Ishikawa (cell line): ENCODE data around the gene DSP.

Experiments
- CEBPB ChIP-seq: IDR thresholded peaks from 2 replicates; pipeline ENCODE4 v1.6.1; 2012
- CREB1 ChIP-seq: IDR thresholded peaks from 2 replicates; pipeline ENCODE4 v1.6.1; 2012; ENCODE audit warnings: low read depth
- EGR1 ChIP-seq: IDR thresholded peaks from 2 replicates; pipeline ENCODE4 v1.6.1; 2012
- EP300 ChIP-seq: IDR thresholded peaks from 2 replicates; pipeline ENCODE4 v1.6.1; 2012; ENCODE audit warnings: borderline replicate concordance
- FOXM1 ChIP-seq: IDR thresholded peaks from 2 replicates; pipeline ENCODE4 v1.6.1; 2012; ENCODE audit warnings: low read depth, borderline replicate concordance
- MAX ChIP-seq: IDR thresholded peaks from 2 replicates; pipeline ENCODE4 v1.6.1; 2012
- NFIC ChIP-seq: IDR thresholded peaks from 2 replicates; pipeline ENCODE4 v1.6.1; 2012
- RAD21 ChIP-seq: IDR thresholded peaks from 2 replicates; pipeline ENCODE4 v1.6.1; 2012; ENCODE audit warnings: low read depth
- REST ChIP-seq: IDR thresholded peaks from 2 replicates; pipeline ENCODE4 v1.6.1; 2012; ENCODE audit warnings: low read depth, mild to moderate bottlenecking
- TAF1 ChIP-seq: IDR thresholded peaks from 2 replicates; pipeline ENCODE4 v1.6.1; 2012; ENCODE audit warnings: low read depth, mild to moderate bottlenecking
- TCF12 ChIP-seq: IDR thresholded peaks from 2 replicates; pipeline ENCODE4 v1.6.1; 2012; ENCODE audit warnings: low read depth
- TEAD4 ChIP-seq: IDR thresholded peaks from 2 replicates; pipeline ENCODE4 v1.6.1; 2012
- YY1 ChIP-seq: IDR thresholded peaks from 2 replicates; pipeline ENCODE4 v1.6.1; 2012; ENCODE audit warnings: low read depth
- ZBTB7A ChIP-seq: IDR thresholded peaks from 2 replicates; pipeline ENCODE4 v1.6.1; 2012; ENCODE audit warnings: low read depth
- TF ChIP-seq, protein P1 (sequence below): IDR thresholded peaks from 2 replicates; pipeline ENCODE4 v1.6.1; 2012

Gene DSP

GRCh38 chr6:7500752-7501282 is 40.7 kb upstream of the DSP start:
- TF ChIP-seq NFIC (no peak), RAD21 (no peak), REST (no peak), ZBTB7A (no peak), TAF1 (no peak)

DNA sequence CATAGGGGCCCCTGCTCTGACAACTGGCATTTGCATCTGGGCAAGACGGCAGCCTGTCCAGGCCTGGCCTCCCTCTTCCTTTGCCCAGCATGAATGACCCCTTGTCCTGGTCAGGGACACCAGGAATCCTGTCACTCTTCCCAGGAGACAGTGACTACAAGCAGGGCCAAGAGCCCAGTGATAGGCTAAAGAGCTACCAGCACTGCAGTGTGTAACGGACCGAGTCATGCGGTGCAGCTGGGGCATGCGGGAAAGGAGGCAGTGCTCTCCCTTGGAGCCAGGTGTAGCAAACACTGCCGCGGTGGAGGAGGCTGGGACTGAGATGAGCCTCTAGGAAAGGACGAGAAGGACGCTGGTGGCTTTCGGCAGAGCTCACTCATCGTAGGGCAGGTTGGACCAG is 38.7 kb upstream of the DSP start:
- no peak for TF ChIP-seq CEBPB
- TF ChIP-seq, protein P1, sequence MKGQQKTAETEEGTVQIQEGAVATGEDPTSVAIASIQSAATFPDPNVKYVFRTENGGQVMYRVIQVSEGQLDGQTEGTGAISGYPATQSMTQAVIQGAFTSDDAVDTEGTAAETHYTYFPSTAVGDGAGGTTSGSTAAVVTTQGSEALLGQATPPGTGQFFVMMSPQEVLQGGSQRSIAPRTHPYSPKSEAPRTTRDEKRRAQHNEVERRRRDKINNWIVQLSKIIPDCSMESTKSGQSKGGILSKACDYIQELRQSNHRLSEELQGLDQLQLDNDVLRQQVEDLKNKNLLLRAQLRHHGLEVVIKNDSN = no peak
- no peak for TF ChIP-seq TEAD4
- no peak for TF ChIP-seq REST
- no peak for TF ChIP-seq EP300
- TF ChIP-seq EGR1 = no peak

DNA sequence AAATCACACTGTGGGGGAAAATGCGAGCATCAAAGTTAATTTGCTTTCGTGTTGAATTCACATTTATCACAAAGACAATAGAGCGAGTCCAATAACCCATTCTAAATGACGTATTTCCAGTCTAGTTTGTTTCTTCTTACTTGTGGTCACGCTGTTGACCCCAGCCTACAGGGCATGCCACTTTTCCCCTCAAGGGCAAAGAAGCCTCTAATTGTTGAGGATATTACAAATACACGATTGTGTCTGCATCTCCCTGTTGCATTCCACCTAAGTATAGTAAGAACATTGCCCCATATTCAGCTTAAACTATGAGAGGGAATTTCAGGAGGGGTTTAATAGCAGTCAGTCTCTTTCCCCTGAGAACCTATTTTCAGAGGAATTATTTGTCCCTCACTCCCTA is 37.4 kb upstream of the DSP start:
- no peak for TF ChIP-seq TEAD4
- TF ChIP-seq, protein P1 = no peak
- TF ChIP-seq TCF12 = no peak
- no peak for TF ChIP-seq REST
- no peak for TF ChIP-seq CEBPB
- no peak for TF ChIP-seq TAF1
- no peak for TF ChIP-seq ZBTB7A
- no peak for TF ChIP-seq YY1
- TF ChIP-seq CREB1 = no peak

DNA sequence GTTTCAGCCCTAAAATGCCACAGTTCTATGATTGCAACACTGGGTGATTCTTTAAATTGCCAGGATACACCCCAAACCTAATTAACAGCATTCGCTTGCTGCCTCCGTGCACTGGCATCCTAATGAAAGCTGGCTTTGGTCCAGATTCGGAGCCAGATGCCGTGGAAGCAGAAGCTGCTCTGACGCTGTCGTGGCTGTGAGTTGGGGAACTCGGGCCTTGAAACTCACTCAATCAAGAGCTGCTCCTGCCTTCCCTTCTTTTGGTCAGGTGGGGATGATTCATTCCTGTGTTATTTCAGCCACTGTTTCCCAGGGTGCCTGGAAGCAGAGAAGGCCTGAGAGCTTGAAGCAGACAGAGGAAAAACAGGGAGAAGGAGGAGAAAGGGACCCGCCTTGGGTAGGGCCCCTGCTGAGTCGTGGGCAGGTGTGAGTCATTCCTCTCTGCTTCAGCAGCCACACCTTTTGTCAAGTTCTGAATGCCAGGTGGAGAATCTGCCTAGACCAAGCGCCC is 36.2 kb upstream of the DSP start:
- peak; percentile 93 for TF ChIP-seq NFIC
- TF ChIP-seq MAX = 0 out of 2 replicates have a peak, but pooled peaks have one; percentile 45
- peak; percentile 89 for TF ChIP-seq TEAD4
- TF ChIP-seq REST = no peak
- TF ChIP-seq FOXM1 = 0 out of 2 replicates have a peak, but pooled peaks have one; percentile 63
- no peak for TF ChIP-seq YY1
- TF ChIP-seq RAD21 = peak; percentile 18; the same call in 1 of the 2 replicates
- TF ChIP-seq EGR1 = peak; percentile 50; the same call in 1 of the 2 replicates
- peak; percentile 92 for TF ChIP-seq TCF12
- peak; percentile 85; the same call in 1 of the 2 replicates for TF ChIP-seq EP300
- TF ChIP-seq CREB1 = no peak
- TF ChIP-seq CEBPB = peak; percentile 90
- TF ChIP-seq, protein P1 = peak; percentile 87
- TF ChIP-seq ZBTB7A = no peak
- no peak; the same call in 1 of the 2 replicates for TF ChIP-seq TAF1
